GM11168 (cell line): ENCODE measurements around the gene DAAM2.

Experiments used
- in situ Hi-C: fragments of 300-500 bp; cut with MboI; formaldehyde crosslinking; loops from one replicate; pipeline ENCODE4 v1.12.0; 2022; ENCODE audit warnings: low sequenced_read_pairs; ENCODE audit not compliant: unreplicated experiment

DAAM2 gene

GRCh38 chr6:39791850-39792539 lies at the start of gene DAAM2:
DAAM2 (plus strand) TSS chr6:39792376; CDS start chr6:39856303, 63,927 bp downstream.
- in situ Hi-C loops: no loop called here

DNA sequence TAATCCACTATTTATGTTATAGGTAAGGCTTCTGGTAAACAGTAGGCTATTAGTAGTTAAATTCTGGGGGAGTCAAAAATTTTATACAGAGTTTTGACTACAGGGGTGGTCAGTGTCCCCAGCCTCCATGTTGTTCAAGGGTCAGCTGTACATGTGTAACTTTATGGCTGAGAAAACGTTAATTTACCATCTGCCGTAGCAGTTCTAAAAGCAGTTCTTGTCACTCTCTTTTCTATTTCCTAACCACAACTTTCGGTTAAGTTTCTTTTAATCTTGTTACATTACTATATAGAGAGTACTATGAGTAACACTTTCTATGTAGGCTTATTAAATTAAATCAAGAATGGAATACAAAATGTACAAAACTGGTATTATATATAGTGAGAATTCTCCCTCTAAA lies 45.4 kb upstream of the DAAM2 start:
- in situ Hi-C loops: no loop called here

GRCh38 chr6:39752835-39753724 lies 39.1 kb upstream of the DAAM2 start:
- in situ Hi-C loops: no loop called here

DNA sequence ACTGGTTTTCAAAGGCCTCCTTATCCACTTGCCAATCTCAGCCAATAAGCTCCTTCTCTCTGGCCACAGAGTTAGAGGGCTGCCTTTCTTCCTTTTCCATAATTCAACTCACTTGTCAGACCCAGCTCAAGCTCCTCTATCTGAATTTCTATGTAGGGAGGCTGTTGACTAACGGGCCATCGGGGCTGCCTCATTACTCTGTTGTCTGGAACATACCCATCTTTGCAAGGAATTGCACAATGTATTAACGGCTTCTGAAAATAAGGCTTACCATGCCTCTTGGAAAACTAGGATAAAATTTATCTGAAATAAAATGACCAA lies 38.5 kb upstream of the DAAM2 start:
- in situ Hi-C loops: no loop called here

DNA sequence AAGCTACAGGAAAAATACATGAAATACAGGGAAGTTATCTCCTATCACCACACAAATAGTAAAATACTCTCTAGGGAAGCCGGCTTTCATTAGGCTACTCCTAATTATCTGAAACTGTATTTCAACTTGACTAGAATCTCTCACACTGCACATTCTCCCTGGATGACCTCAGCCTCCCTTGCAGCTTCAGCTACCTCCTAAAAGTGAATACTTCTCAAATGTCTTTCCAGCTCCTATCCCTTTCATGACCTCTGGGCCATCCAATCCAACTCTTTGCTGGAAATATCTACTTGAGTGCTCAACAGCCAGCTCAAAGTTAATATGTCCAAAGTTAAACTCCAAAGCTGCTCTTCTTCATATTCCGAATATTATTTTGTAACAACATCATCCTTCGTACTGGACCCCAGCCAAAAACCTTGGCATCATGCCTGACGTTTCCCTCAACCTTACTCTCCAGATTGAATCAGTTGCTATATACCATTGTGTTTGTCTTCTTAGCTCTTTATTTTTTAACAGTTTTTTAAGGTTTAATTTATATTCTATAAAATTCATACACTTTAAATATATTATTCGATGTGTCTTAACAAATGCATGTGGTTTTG lies 37.6 kb upstream of the DAAM2 start:
- in situ Hi-C loops: no loop called here

DNA sequence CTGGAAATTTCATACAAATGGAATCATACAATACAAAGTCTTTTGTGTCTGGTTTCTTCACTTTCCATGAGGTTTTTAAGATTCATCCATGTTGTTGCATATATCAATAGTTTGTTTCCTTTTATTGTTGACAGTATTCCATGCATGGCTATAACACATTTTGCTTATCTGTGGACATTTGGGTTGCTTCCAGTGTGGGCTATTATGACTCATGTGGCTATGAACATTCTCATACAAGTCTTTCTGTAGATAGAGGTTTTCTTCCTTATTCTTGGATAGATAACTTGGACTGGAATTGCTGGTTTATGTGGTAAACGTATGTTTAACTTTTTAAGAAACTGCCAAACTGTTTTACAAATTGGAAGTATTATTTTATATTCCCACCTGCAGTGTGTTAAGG lies 36.9 kb upstream of the DAAM2 start:
- in situ Hi-C loops: no loop called here

DNA sequence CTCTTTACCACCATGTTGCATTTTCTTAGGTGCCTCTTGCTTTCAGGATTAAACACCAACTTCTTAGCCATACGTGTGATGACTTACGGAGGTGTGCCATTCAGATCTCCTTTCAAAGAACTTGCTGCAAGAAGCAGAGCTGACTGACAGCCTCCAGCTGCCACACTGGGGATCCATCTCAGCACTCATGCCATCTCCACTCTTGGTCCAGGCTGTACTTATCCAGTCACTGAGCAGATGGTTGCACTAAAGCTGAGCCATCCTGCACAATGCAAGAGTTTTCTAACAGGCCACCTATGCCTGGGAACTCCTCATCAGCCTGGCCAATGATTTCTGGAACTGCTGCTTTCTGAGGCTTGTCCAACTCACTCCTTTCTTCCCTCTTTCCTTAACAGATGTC lies 35.6 kb upstream of the DAAM2 start:
- in situ Hi-C loops: no loop called here

DNA sequence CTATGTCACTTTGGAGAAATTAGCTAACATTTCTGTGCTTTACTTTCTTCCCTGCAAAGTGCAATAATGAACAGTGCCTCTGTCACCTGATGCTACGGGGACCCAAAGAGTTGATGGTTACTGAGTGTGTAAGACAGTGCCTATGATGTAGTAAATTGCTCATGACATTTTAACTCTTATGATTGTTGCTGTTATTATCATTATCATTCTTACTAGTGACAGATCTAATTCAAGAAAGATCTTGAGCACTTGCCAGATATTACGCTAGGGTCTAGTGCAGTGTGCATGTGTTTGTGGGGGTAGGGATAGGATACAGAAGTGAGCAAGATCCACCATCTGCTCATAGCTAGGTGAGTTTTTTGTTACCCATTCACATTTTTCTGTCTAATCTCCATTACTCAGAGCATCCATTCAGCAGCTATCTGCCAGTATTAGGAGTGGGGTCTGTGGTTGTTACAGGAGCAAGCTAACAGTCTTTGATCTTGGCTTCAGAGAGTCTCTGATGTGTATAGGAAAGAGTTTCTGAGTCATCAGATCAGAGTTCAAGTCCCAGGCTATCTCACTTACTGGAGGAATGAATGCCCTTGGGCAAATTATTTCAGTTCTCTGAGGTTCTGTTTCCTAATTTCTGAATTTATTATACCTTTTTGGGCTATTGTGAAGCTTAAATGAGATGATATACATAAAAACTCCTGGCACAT lies 33.1 kb upstream of the DAAM2 start:
- in situ Hi-C loops: no loop called here

- in situ Hi-C loops: no loop called here
These were observed 31.8 kb upstream of the DAAM2 start for GRCh38 chr6:39760226-39760952.

DNA sequence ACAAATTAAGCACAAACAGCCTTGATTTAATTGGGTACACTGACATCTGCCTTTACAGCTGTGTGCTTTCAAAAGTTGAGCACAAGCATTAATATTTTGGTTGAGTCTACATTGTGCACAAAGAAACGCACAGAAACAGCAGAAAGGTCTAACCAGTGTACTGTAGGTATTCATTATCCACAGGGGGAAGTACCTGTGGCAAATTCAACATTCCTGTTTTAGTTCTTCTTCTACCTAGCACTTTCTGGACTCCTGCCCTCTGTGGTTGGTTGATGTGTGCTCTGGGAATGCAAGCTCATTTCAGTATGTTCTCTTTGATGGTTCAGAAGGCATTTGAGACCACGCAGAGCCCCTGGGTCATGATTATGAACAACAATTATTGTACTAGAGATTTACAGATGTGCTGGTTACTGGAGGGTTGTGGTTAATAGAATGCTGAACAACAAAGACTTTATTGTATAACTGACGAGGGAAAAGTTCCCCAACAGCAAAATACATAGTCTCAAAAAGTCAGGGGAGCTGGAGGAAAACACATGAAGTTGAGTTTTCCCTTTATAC lies 26.6 kb upstream of the DAAM2 start:
- in situ Hi-C loops: no loop called here

DNA sequence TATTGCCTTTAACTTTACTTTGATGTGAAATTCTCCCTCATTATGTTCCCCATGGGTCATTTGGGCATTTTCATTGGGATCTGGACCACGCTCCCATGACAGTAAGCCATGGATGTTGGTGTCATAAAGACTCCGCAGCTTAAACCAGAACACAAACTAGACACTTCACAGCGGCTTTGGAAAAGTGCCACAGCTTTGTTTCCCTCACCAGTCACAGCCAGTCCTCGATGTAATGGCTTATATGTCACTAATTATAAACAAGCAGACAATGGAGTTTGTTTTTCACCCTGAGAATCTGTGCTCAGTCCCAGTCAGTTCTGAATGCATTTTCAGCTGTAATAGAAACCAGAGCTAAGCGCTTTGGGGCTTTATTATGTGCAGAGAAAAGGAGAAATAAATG lies 23.2 kb upstream of the DAAM2 start:
- in situ Hi-C loops: no loop called here

DNA sequence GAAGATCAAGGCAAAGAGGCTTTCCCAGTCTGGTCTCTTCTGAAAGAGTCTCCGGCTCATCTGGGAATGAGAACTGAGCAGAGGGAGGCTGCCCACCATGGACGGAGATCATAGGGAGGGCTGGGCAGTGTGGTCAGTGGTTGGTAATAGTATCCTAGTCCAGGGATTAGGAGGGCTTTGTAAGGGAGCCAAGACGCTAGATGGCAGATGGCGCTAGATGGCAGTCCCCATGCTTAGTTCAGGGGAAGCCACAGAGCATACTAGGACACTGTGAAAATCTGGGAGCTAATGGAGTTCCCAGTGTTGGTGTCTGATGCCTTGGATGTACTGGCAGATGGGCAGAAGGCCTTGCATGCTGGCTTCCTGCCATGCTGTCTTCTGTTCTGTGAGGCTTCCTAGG lies 21.7 kb upstream of the DAAM2 start:
- in situ Hi-C loops: no loop called here

DNA sequence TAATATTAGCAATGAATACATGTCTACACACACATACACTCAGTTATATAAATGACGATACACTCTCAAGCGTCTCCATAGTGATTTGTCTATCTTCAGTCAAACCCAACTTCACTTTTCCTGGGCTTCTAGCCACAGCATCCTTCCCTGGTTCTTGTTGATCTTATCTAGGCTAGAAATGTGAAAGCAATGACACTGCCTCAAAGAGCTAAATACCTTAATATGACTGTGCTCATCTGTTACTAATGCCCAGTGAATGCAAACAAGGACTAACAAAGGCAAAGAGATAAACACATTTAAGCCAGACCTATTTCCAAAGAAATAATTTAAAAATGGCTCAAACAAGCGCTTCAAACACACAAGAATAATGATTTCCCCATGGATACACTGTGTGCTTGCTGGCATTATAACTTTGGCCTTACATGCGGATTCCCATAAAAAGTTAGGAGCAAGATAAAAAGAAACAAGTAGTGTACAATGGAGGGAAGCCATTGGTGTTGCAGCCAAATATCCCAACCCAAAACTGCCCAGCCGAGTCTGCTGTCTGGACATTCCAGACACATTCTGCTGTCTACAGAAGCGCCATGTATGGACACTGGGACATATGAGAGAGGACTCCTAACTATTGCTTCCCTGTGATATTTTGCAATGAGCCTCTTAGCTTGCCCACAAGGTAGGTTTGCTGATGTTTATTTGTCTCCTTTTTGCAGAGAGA lies 19.5 kb upstream of the DAAM2 start:
- in situ Hi-C loops: no loop called here

GRCh38 chr6:39773782-39774181 lies 18.4 kb upstream of the DAAM2 start:
- in situ Hi-C loops: no loop called here

DNA sequence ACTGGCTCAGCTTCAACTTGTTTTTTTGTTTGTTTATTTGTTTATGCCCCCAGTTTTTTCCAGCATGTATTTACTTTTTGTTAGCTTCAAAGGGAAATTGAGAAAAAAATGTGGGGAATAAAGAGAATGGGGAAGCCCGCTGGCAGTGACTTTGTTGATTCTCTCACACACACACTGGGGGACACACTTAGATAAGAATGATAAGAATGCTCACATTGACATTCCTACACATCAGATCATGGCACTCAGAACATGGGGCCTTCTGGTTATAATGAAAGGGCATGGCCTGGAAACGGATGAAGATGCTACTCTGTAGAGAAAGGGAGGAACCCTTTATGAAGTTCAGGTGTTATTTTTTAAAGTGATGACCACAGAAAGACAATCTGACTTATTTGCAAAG lies 15.6 kb upstream of the DAAM2 start:
- in situ Hi-C loops: no loop called here

- in situ Hi-C loops: no loop called here
These were observed 15.0 kb upstream of the DAAM2 start for GRCh38 chr6:39777218-39777617.

DNA sequence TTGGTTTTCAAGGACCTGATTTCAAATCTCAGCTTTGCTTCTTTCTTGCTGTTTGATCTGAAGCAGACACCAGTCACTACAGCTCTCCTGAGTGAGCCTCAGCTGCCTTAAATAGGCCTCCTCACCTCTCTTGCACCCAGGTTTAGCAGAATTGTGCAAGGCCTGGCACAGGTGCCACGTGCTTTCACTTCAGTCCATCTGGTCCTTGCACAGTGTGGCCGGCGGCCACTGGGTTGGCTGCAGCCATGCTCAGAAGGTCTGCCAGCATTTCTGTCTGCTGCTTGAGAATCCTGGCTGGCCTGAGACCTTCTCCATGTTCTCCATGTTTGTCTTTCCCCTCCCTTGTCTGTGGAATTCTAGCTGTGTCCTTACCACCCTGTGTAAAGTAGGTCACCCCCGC lies 14.5 kb upstream of the DAAM2 start:
- in situ Hi-C loops: no loop called here

DNA sequence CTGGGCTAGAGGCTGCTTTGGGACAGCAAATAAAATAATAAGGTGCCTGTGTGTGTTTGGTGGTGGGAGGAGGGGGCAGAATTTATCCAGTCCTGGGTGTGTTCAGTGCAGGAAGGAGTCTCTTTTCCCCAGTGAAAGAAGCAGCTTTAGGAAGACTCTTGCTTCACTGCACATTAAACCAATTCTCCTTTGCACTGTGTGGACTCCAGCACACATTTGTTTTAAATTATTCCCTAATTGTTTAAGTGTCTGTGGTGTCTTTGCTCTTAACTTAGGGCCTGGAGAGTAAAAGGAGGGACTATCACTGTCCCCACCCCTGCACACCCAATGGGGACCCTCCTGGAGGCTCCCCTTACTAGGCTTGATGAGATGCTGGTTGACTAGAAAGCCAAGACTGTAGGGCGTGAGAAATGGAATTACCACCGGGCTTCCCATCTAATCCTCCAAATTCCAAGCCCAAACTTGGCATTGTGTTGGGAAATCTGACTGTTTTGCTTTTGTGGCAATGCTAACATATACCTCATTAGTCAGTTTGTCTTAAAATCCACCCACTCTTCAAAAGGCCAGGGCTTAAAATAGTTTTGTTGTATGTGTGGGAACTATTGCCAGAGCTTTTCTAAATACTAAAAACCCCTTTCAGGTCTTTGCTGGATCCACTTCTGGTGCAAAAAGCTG lies 13.5 kb upstream of the DAAM2 start:
- in situ Hi-C loops: no loop called here

- in situ Hi-C loops: no loop called here
These were observed 6.9 kb upstream of the DAAM2 start for GRCh38 chr6:39785281-39785680.
